HCT116 (cell line): ENCODE results near the gene SERTAD4. TPM values are rescaled to one million over a fixed set of nuclear protein-coding genes. Genes with fewer than 3 reads are reported as not detected.

ENCODE experiments used
- ATAC-seq: fragments of 200-7000 bp; cut with Tn5 transposase; 2 replicates; pipeline ENCODE4 v1.9.1; 2020; ENCODE audit warnings: mild to moderate bottlenecking, moderate library complexity
- BruUV-seq: library from RNA; stranded (reverse); fragments of 400-500 nt; replicated peaks from 2 replicates; lab custom pipeline; 2021; lab: Mats Ljungman, UMichigan
- CTCF ChIA-PET: fragments of 300-600 bp; sonication (Branson Sonifier 250); formaldehyde crosslinking; loops from one replicate; lab custom pipeline; 2021; ENCODE audit warnings: antibody characterized with exemption; lab: Charles Lee
- POLR2A ChIA-PET: fragments of 300-600, 350-600 bp; sonication (Branson Sonifier 250); formaldehyde crosslinking; loops from one replicate; lab custom pipeline; 2021; ENCODE audit warnings: antibody characterized with exemption; lab: Charles Lee
- RAD21 ChIA-PET, 2 experiments: fragments of 300-600 bp; sonication (Branson Sonifier 250); formaldehyde crosslinking; loops; one replicate each; lab custom pipeline; 2023; ENCODE audit warnings: low total read pairs in 2 of 2; ENCODE audit not compliant: uncharacterized antibody in 2 of 2, unreplicated experiment in 2 of 2, low non-redundant PET in 1 of 2; lab: Charles Lee
- DNase-seq: peaks from one replicate; pipeline ENCODE4 v3.0.0-alpha.2; 2010; ENCODE audit warnings: low read depth, low spot score
- H2AFZ ChIP-seq: fragments of 200-600 bp; shearing (Covaris generic), sonication (generic); 2 replicates; pipeline ENCODE4 v1.6.1; 2017; ENCODE audit warnings: low read depth, mixed run types, mixed read lengths, antibody characterized with exemption, low read length; ENCODE audit not compliant: poor library complexity, severe bottlenecking
- H3K27ac ChIP-seq: 2 replicates; pipeline ENCODE4 v1.5.1; 2012; ENCODE audit warnings: low read depth, low read length
- H3K27me3 ChIP-seq: fragments of 200-600 bp; sonication (generic); 2 replicates; pipeline ENCODE4 v1.6.1; 2016; ENCODE audit warnings: mixed run types, low read length, mixed read lengths; ENCODE audit not compliant: insufficient read depth
- H3K36me3 ChIP-seq, 2 experiments: fragments of 200-500 bp in 1 of 2; fragments of 200-600 bp in 1 of 2; sonication (Bioruptor generic) in 1 of 2; sonication (generic) in 1 of 2; 2 replicates each; pipeline versions ENCODE4 v1.5.1 to v1.6.1; 2014 to 2016; ENCODE audit warnings: low read length in 2 of 2, inconsistent platforms in 1 of 2, mixed read lengths in 1 of 2, mixed run types in 1 of 2; ENCODE audit not compliant: insufficient read depth in 2 of 2, control insufficient read depth in 1 of 2
- H3K4me1 ChIP-seq, 2 experiments: fragments of 200-600 bp in 1 of 2; sonication (generic) in 1 of 2; 2 replicates each; pipeline versions ENCODE4 v1.5.1 to v1.6.1; 2012 to 2017; ENCODE audit warnings: low read length in 2 of 2, inconsistent platforms in 1 of 2, mild to moderate bottlenecking in 1 of 2, mixed read lengths in 1 of 2, mixed run types in 1 of 2, moderate library complexity in 1 of 2; ENCODE audit not compliant: insufficient read depth in 2 of 2, control insufficient read depth in 1 of 2
- H3K4me2 ChIP-seq: fragments of 200-600 bp; sonication (generic); 2 replicates; pipeline ENCODE4 v1.6.1; 2017; ENCODE audit warnings: mixed run types, low read length, mixed read lengths
- H3K4me3 ChIP-seq, 2 experiments: fragments of 200-600 bp in 1 of 2; sonication (generic) in 1 of 2; replicated peaks in 1 of 2; 2 replicates each; pipeline ENCODE4 v1.5.1; 2011 to 2016; ENCODE audit warnings: low read length in 2 of 2, control low read depth in 1 of 2, low read depth in 1 of 2, mild to moderate bottlenecking in 1 of 2, mixed read lengths in 1 of 2, mixed run types in 1 of 2
- H3K79me2 ChIP-seq: fragments of 200-600 bp; sonication (generic); 2 replicates; pipeline ENCODE4 v1.6.1; 2017; ENCODE audit warnings: mild to moderate bottlenecking, mixed run types, low read length, moderate library complexity, mixed read lengths; ENCODE audit not compliant: insufficient read depth
- H3K9ac ChIP-seq: fragments of 200-600 bp; sonication (generic); 2 replicates; pipeline ENCODE4 v1.6.1; 2016; ENCODE audit warnings: low read length, mixed read lengths
- H3K9me2 ChIP-seq: fragments of 200-600 bp; sonication (generic), shearing (Covaris generic); 2 replicates; pipeline ENCODE4 v1.6.1; 2017; ENCODE audit warnings: mixed run types, mild to moderate bottlenecking, moderate library complexity; ENCODE audit not compliant: insufficient read depth
- H3K9me3 ChIP-seq, 2 experiments: fragments of 200-500 bp in 1 of 2; fragments of 200-600 bp in 1 of 2; sonication (Bioruptor generic) in 1 of 2; sonication (generic) in 1 of 2; 2 replicates each; pipeline ENCODE4 v1.6.1; 2014 to 2017; ENCODE audit warnings: low read length in 2 of 2, mixed read lengths in 2 of 2, inconsistent platforms in 1 of 2, low read depth in 1 of 2, mild to moderate bottlenecking in 1 of 2, mixed run types in 1 of 2, moderate library complexity in 1 of 2; ENCODE audit not compliant: control insufficient read depth in 1 of 2, insufficient read depth in 1 of 2
- H4K20me1 ChIP-seq: fragments of 200-600 bp; sonication (generic), shearing (Covaris generic); 2 replicates; pipeline ENCODE4 v1.6.1; 2017; ENCODE audit warnings: mixed run types, mild to moderate bottlenecking, moderate library complexity; ENCODE audit not compliant: insufficient read depth
- CBX3 ChIP-seq: IDR thresholded peaks from 2 replicates; pipeline ENCODE4 v1.6.1; 2012; ENCODE audit warnings: low read depth
- CEBPB ChIP-seq: IDR thresholded peaks from 2 replicates; pipeline ENCODE4 v1.6.1; 2012; ENCODE audit warnings: low read depth
- FOSL1 ChIP-seq: IDR thresholded peaks from 2 replicates; pipeline ENCODE4 v1.6.1; 2012; ENCODE audit warnings: low read depth
- JUND ChIP-seq: IDR thresholded peaks from 2 replicates; pipeline ENCODE4 v1.6.1; 2012
- RAD21 ChIP-seq: IDR thresholded peaks from 2 replicates; pipeline ENCODE4 v1.6.1; 2012; ENCODE audit warnings: low read depth, mild to moderate bottlenecking
- REST ChIP-seq: IDR thresholded peaks from 2 replicates; pipeline ENCODE4 v1.6.1; 2012; ENCODE audit warnings: low read depth
- TCF7L2 ChIP-seq: IDR thresholded peaks from 2 replicates; pipeline ENCODE4 v1.7.0; 2011; ENCODE audit warnings: borderline replicate concordance, inconsistent platforms; ENCODE audit not compliant: insufficient read depth, insufficient read length; ENCODE audit errors: extremely low read depth
- ZNF274 ChIP-seq: fragments of 200-500 bp; sonication (Bioruptor generic); IDR thresholded peaks from 2 replicates; pipeline ENCODE4 v1.6.1; 2014; ENCODE audit warnings: mild to moderate bottlenecking, low read depth, low read length, inconsistent platforms
- intact Hi-C: fragments of 100-400 bp; cut with micrococcal nuclease; formaldehyde crosslinking; loops from 2 replicates; pipeline ENCODE4 v1.10.0; 2022
- total RNA-seq: library from RNA; stranded (reverse); gene quantifications from one replicate; pipeline ENCODE4 v1.2.1, GENCODE V29; 2021; ENCODE audit not compliant: unreplicated experiment
- TF ChIP-seq, protein P1 (sequence below), 3 experiments: fragments of 200-600 bp in 1 of 3; sonication (generic) in 1 of 3; IDR thresholded peaks in 2 of 3; conservative IDR thresholded peaks in 1 of 3; 2 replicates each; pipeline ENCODE4 v1.5.1; 2012 to 2017; ENCODE audit warnings: low read depth in 2 of 3, low read length in 2 of 3, antibody characterized with exemption in 1 of 3, borderline replicate concordance in 1 of 3, control low read depth in 1 of 3, mild to moderate bottlenecking in 1 of 3, mixed read lengths in 1 of 3, mixed run types in 1 of 3, moderate library complexity in 1 of 3; ENCODE audit not compliant: insufficient read depth in 1 of 3

The SERTAD4 gene
- total RNA-seq, 1 experiment from 2014 or later: 0.07 TPM

DNA sequence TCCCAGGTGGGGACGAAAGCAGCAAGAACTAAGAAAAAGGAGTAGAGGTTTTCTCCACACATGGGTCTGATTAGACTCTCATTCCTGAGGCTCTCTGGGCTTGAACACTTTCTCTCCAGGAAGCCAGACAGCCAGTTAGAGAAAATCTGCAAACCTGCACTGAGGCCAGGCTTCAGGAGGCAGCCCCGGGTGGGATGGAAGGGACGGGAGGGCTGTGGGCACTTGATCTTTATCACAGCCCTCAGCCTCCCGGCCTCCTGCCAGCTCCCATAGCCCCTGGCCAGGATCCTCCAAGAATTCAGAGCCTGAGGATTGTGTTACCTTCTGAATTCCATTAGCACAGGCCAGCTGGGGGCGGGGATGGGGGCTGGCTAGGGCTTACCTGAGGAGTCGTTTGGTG is 40.1 kb downstream of the SERTAD4 start:
- intact Hi-C loops: no loop called here

DNA sequence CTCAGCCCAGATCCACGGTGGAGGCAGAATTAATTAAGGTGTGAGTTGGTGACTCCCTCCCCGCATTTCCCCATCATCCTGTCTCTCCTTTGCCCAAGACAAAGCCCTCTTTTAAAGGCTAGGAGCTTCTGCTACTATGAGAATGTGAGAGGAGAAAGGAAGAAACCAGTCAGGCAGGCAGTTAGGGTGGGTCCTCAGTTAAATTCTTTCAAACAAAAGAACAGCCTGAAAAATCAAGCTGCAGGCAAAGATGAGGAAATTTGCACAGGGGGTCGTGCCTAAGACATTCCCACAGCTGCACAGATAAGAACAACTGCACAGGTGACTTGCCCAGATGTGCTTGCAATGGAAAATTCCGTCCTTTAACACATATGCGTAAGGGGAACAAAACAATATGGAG is 47.6 kb downstream of the SERTAD4 start:
- H3K79me2 ChIP-seq: no peaks in the 10 kb centered on the region
- RAD21 ChIA-PET: no interaction called here
- H3K36me3 ChIP-seq: no peaks in the 10 kb centered on the region
- H3K4me1 ChIP-seq: no peaks in the 10 kb centered on the region
- ATAC-seq (no peak), DNase-seq (no peak)
- H3K9me3 ChIP-seq: peaks cover 5 to 18% of the 10 kb centered on the region in 2 experiments; a peak in 3 of 4 replicates
- no peak overlapping the region for H3K4me2 ChIP-seq
- H3K27me3 ChIP-seq: 0 out of 2 replicates have a peak, but pooled peaks cover 2% of the 10 kb centered on the region
- H3K9ac ChIP-seq: no peak overlapping the region
- CTCF ChIA-PET: no interaction called here
- H3K27ac ChIP-seq: no peak overlapping the region
- no peak overlapping the region for H3K4me3 ChIP-seq
- intact Hi-C loops: no loop called here
- no peak overlapping the region for H2AFZ ChIP-seq
- no TSS peak for BruUV-seq
- H3K9me2 ChIP-seq: no peaks in the 10 kb centered on the region
- no peaks in the 10 kb centered on the region for H4K20me1 ChIP-seq
- POLR2A ChIA-PET: no interaction called here
- TF ChIP-seq JUND (no peak), CBX3 (no peak), RAD21 (no peak), REST (no peak)
- TF ChIP-seq, all 23 proteins: peak for 0

More for the DNA sequence above, 40.1 kb downstream of the SERTAD4 start:
- CTCF ChIA-PET: no interaction called here
- no peak overlapping the region for H3K4me2 ChIP-seq
- no peaks in the 10 kb centered on the region for H3K9me2 ChIP-seq
- RAD21 ChIA-PET: no interaction called here
- ATAC-seq: no peak
- no peak overlapping the region for H3K4me3 ChIP-seq
- H3K9ac ChIP-seq: no peak overlapping the region
- DNase-seq: no peak
- H3K36me3 ChIP-seq: no peaks in the 10 kb centered on the region
- no peaks in the 10 kb centered on the region for H3K4me1 ChIP-seq
- H4K20me1 ChIP-seq: no peaks in the 10 kb centered on the region
- H3K9me3 ChIP-seq: no peaks in the 10 kb centered on the region
- H3K27ac ChIP-seq: no peak overlapping the region
- no peak overlapping the region for H2AFZ ChIP-seq
- POLR2A ChIA-PET: no interaction called here
- H3K79me2 ChIP-seq: no peaks in the 10 kb centered on the region
- no peak for TF ChIP-seq FOSL1
- TF ChIP-seq ZNF274: no peak
- TF ChIP-seq CEBPB: no peak
- TF ChIP-seq, protein P1, sequence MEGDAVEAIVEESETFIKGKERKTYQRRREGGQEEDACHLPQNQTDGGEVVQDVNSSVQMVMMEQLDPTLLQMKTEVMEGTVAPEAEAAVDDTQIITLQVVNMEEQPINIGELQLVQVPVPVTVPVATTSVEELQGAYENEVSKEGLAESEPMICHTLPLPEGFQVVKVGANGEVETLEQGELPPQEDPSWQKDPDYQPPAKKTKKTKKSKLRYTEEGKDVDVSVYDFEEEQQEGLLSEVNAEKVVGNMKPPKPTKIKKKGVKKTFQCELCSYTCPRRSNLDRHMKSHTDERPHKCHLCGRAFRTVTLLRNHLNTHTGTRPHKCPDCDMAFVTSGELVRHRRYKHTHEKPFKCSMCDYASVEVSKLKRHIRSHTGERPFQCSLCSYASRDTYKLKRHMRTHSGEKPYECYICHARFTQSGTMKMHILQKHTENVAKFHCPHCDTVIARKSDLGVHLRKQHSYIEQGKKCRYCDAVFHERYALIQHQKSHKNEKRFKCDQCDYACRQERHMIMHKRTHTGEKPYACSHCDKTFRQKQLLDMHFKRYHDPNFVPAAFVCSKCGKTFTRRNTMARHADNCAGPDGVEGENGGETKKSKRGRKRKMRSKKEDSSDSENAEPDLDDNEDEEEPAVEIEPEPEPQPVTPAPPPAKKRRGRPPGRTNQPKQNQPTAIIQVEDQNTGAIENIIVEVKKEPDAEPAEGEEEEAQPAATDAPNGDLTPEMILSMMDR (IDR thresholded peaks at IDR 0.05 in 2 of 3, conservative IDR thresholded peaks at IDR 0.05 in 1 of 3; ENCODE audit: borderline replicate concordance in 1 of 3, insufficient read depth in 1 of 3, low read depth in 2 of 3, low read length in 2 of 3): no peak
- no peak for TF ChIP-seq TCF7L2
- TF ChIP-seq, all 23 proteins: peak for 0
- H3K27me3 ChIP-seq: no peaks in the 10 kb centered on the region
- BruUV-seq: no TSS peak
